HepG2 (cell line): ENCODE data around the gene SLC25A22. TPM values are rescaled to one million over a fixed set of nuclear protein-coding genes. Genes with fewer than 3 reads are reported as not detected.
A peak's percentile ranks its signal among the peaks of the same experiment; 100 is the strongest.

Experiments used
- ARID4A ChIP-seq: sonication (generic); formaldehyde crosslinking; IDR thresholded peaks from 2 replicates; pipeline ENCODE4 v1.5.0; 2020; ENCODE audit warnings: mild to moderate bottlenecking, missing genetic modification reagents, borderline replicate concordance
- GABPB1 ChIP-seq: IDR thresholded peaks from 2 replicates; pipeline ENCODE4 v1.6.1; 2016; ENCODE audit warnings: mild to moderate bottlenecking, missing genetic modification reagents, moderate library complexity, missing compliant biosample characterization
- HNRNPK ChIP-seq: fragments of 200-400 bp; formaldehyde crosslinking; IDR thresholded peaks from 2 replicates; pipeline ENCODE4 v1.6.1; 2018; ENCODE audit warnings: low read length, low read depth, moderate library complexity, mild to moderate bottlenecking; ENCODE audit not compliant: poor library complexity, severe bottlenecking
- HOMEZ ChIP-seq: IDR thresholded peaks from 2 replicates; pipeline ENCODE4 v1.6.1; 2016; ENCODE audit warnings: low read depth
- NFATC3 ChIP-seq: sonication (generic); formaldehyde crosslinking; IDR thresholded peaks from 2 replicates; pipeline ENCODE4 v1.5.1; 2020; ENCODE audit warnings: mild to moderate bottlenecking, missing genetic modification reagents
- PLSCR1 ChIP-seq: sonication (generic); formaldehyde crosslinking; IDR thresholded peaks from 2 replicates; pipeline ENCODE4 v1.5.0; 2020; ENCODE audit warnings: missing genetic modification reagents, mild to moderate bottlenecking, borderline replicate concordance
- SNAPC4 ChIP-seq: sonication (generic); formaldehyde crosslinking; IDR thresholded peaks from 2 replicates; pipeline ENCODE4 v1.4.0; 2020; ENCODE audit warnings: mild to moderate bottlenecking, missing genetic modification reagents
- SPEN ChIP-seq: sonication (generic); formaldehyde crosslinking; IDR thresholded peaks from 2 replicates; pipeline ENCODE4 v1.5.1; 2020; ENCODE audit warnings: low read depth, mild to moderate bottlenecking, missing genetic modification reagents
- ZBTB10 ChIP-seq: sonication (generic); formaldehyde crosslinking; IDR thresholded peaks from 2 replicates; pipeline ENCODE4 v1.4.0; 2020; ENCODE audit warnings: missing genetic modification reagents, borderline replicate concordance
- ZBTB7A ChIP-seq: sonication (generic); formaldehyde crosslinking; IDR thresholded peaks from 2 replicates; pipeline ENCODE4 v1.8.0; 2022; ENCODE audit warnings: mild to moderate bottlenecking, missing genetic modification reagents
- ZFP82 ChIP-seq: sonication (generic); formaldehyde crosslinking; IDR thresholded peaks from 2 replicates; pipeline ENCODE4 v1.5.1; 2020; ENCODE audit warnings: mild to moderate bottlenecking, missing genetic modification reagents, borderline replicate concordance
- ZNF10 ChIP-seq: sonication (generic); formaldehyde crosslinking; IDR thresholded peaks from 2 replicates; pipeline ENCODE4 v1.4.0; 2020; ENCODE audit warnings: mild to moderate bottlenecking, low read depth, missing genetic modification reagents, borderline replicate concordance
- polyA plus RNA-seq, 8 experiments: library from polyadenylated mRNA; depleted of rRNA in 3 of 8; stranded (reverse) in 7 of 8; unstranded in 1 of 8; fragments of >200 nt; fragmentation: Illumina TruSeq in 4 of 8; extraction: Trizol in 4 of 8; gene quantifications; 2 replicates each; pipeline versions ENCODE4 v1.2.1 to v1.2.3, GENCODE V29; 2011 to 2016; ENCODE audit warnings: low read depth in 4 of 8, missing spikeins in 1 of 8, mixed read lengths in 1 of 8; ENCODE audit not compliant: insufficient read depth in 1 of 8
- total RNA-seq, 5 experiments: library from RNA; depleted of rRNA; stranded (reverse); fragments of >200 nt; fragmentation: Illumina TruSeq; extraction: Trizol; gene quantifications; 2 replicates each; pipeline ENCODE4 v1.2.3, GENCODE V29; 2016; ENCODE audit warnings: low read depth in 1 of 5

SLC25A22 gene
- total and polyA plus RNA-seq, 2 of the 13 experiments (the other 11 are each of a cell fraction or from before 2014, with no cell fraction given) = 12.4 to 19.2 TPM

GRCh38 chr11:776561-777287, 21.4 kb downstream of the SLC25A22 start (continued):
- 0 out of 2 replicates have a peak, but pooled peaks have one; percentile 50 for TF ChIP-seq ZBTB10 (CRISPR knock-in tag)
- TF ChIP-seq ZFP82 = no peak
- no peak for TF ChIP-seq PLSCR1
- TF ChIP-seq ZBTB7A (CRISPR knock-in tag) = 0 out of 2 replicates have a peak, but pooled peaks have one; percentile 42
- TF ChIP-seq SPEN (CRISPR knock-in tag) = 0 out of 2 replicates have a peak, but pooled peaks have one; percentile 1
- TF ChIP-seq HOMEZ (CRISPR knock-in tag) = no peak
- TF ChIP-seq ARID4A (CRISPR knock-in tag) = peak; percentile 44; the same call in 1 of the 2 replicates
- TF ChIP-seq ZNF10 (CRISPR knock-in tag) = no peak
- no peak for TF ChIP-seq SNAPC4
- peak; percentile 32; the same call in 1 of the 2 replicates for TF ChIP-seq GABPB1 (CRISPR knock-in tag)
- TF ChIP-seq HNRNPK = peak; percentile 92
- TF ChIP-seq NFATC3 (CRISPR knock-in tag) = 0 out of 2 replicates have a peak, but pooled peaks have one; percentile 52
